Loucy (cell line): ENCODE measurements around the gene SOHLH1.

ENCODE experiments used
- EZH2phosphoT487 ChIP-seq: fragments of 200-600 bp; IDR thresholded peaks from 2 replicates; pipeline ENCODE4 v1.6.1; 2018; ENCODE audit warnings: antibody characterized with exemption, mild to moderate bottlenecking, moderate library complexity, borderline replicate concordance
- TF ChIP-seq, protein P1 (sequence below): fragments of 200-600 bp; sonication (generic); conservative IDR thresholded peaks from 2 replicates; pipeline ENCODE4 v1.5.1; 2014; ENCODE audit warnings: mild to moderate bottlenecking, antibody characterized with exemption, low read length

DNA sequence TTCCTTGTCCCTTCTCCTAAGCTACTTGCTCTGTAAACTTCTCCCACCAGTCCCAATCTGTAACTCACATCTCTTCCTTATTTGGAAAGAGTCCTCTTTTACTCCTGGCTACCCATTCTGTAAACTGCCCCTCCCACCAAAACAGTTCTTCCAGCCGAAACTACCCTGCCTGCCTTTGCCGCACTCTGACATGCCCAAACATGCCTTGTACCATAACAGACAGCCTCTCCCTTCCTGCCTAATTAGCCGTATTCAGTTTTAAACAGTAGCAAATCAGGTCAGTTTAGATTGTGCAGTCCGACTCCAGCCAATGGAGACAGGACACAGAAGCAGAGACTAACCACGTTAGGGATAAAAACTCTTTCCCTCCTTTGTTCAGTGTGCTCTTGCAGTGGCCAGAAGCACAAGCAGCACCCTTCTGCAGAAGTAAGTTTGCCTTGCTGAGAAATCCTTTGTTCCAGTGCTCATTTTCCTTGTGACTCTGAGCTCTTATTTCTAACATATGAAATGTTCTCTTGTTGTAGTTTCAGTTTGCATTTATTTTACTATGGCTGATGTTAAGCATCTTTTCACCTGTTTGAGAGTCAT is 54.6 kb downstream of the SOHLH1 start:
- TF ChIP-seq, protein P1, sequence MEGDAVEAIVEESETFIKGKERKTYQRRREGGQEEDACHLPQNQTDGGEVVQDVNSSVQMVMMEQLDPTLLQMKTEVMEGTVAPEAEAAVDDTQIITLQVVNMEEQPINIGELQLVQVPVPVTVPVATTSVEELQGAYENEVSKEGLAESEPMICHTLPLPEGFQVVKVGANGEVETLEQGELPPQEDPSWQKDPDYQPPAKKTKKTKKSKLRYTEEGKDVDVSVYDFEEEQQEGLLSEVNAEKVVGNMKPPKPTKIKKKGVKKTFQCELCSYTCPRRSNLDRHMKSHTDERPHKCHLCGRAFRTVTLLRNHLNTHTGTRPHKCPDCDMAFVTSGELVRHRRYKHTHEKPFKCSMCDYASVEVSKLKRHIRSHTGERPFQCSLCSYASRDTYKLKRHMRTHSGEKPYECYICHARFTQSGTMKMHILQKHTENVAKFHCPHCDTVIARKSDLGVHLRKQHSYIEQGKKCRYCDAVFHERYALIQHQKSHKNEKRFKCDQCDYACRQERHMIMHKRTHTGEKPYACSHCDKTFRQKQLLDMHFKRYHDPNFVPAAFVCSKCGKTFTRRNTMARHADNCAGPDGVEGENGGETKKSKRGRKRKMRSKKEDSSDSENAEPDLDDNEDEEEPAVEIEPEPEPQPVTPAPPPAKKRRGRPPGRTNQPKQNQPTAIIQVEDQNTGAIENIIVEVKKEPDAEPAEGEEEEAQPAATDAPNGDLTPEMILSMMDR, result no peak
- TF ChIP-seq EZH2phosphoT487, result no peak
